Prostate gland (tissue), 2 donors: ENCODE data around the gene AIF1.

ENCODE experiments used
- POLR2A ChIP-seq: fragments of 450-650 bp; IDR thresholded peaks from one replicate; pipeline ENCODE4 v1.6.1; 2016; ENCODE audit warnings: antibody characterized with exemption, mild to moderate bottlenecking
- TF ChIP-seq, protein P1 (sequence below), 4 experiments: fragments of 200-600 bp in 2 of 4; fragments of 450-650 bp in 2 of 4; sonication (generic) in 2 of 4; IDR thresholded peaks; 1 replicate in 3 of 4; 2 replicates in 1 of 4; pipeline ENCODE4 v1.5.1; 2016 to 2019; ENCODE audit warnings: antibody characterized with exemption in 4 of 4, mild to moderate bottlenecking in 2 of 4, moderate library complexity in 2 of 4

DNA sequence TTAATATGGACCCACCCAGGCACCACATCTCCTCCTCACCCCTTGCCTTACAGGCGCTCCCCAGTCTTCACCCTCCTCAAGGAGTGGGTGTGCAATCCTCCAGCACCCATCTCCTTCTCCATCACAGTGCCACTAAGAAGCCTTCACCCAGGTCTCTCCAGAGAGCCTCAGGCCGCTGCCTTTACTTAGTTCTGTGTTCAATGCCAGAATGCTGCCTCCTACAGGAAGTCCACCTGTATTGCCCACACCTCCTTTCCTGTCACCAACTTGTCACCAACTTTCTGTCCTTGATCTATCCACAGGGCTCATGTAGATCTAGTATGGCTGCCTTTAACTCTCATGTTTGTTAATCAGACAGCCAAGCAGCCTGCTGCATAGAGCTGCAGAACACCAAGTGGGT lies 29.5 kb upstream of the AIF1 start:
- TF ChIP-seq POLR2A: no peak
- TF ChIP-seq, protein P1, sequence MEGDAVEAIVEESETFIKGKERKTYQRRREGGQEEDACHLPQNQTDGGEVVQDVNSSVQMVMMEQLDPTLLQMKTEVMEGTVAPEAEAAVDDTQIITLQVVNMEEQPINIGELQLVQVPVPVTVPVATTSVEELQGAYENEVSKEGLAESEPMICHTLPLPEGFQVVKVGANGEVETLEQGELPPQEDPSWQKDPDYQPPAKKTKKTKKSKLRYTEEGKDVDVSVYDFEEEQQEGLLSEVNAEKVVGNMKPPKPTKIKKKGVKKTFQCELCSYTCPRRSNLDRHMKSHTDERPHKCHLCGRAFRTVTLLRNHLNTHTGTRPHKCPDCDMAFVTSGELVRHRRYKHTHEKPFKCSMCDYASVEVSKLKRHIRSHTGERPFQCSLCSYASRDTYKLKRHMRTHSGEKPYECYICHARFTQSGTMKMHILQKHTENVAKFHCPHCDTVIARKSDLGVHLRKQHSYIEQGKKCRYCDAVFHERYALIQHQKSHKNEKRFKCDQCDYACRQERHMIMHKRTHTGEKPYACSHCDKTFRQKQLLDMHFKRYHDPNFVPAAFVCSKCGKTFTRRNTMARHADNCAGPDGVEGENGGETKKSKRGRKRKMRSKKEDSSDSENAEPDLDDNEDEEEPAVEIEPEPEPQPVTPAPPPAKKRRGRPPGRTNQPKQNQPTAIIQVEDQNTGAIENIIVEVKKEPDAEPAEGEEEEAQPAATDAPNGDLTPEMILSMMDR (IDR thresholded peaks at IDR 0.05): no peak
